Measurements from ENCODE around the gene MMD2.

DNA sequence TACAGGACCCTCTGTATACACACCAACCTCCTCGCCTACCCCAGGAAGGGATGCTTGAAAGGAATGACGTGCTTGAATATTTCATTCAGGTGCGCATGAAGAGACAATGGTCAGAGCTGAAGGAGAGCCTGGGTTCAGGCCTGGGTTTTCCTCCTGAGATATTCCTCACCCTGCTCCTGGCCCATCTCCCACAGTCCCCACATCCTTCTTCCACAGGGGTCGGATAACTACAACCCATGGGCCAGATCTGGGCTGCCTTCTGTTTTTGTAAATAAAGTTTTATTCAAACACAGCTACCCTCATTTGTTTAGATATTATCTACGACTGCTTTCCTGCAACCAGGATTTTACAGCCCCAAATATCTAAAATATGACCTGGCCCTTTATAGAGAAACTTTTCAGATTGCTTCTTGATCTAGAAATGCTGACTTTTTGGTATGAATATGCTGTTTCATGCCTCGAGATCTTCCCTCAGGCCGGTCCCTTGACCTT is 73.6 kb downstream of the MMD2 start:
- TF ChIP-seq CTCF (IDR thresholded peaks at IDR 0.05; ENCODE audit: insufficient read depth, low read depth, low read length) (no peak), EZH2 (IDR thresholded peaks at IDR 0.05; ENCODE audit: insufficient read depth, low read length) (no peak)
